GM19193 (cell line): Measurements from ENCODE around the gene MKX.

Experiments used
- POLR2A ChIP-seq: IDR thresholded peaks from 4 replicates; pipeline ENCODE4 v1.6.1; 2011; ENCODE audit not compliant: insufficient read depth, insufficient read length; ENCODE audit errors: extremely low read depth

Gene MKX

GRCh38 chr10:27746397-27747095, 927 bp upstream of the MKX start:
- TF ChIP-seq POLR2A, result no peak

DNA sequence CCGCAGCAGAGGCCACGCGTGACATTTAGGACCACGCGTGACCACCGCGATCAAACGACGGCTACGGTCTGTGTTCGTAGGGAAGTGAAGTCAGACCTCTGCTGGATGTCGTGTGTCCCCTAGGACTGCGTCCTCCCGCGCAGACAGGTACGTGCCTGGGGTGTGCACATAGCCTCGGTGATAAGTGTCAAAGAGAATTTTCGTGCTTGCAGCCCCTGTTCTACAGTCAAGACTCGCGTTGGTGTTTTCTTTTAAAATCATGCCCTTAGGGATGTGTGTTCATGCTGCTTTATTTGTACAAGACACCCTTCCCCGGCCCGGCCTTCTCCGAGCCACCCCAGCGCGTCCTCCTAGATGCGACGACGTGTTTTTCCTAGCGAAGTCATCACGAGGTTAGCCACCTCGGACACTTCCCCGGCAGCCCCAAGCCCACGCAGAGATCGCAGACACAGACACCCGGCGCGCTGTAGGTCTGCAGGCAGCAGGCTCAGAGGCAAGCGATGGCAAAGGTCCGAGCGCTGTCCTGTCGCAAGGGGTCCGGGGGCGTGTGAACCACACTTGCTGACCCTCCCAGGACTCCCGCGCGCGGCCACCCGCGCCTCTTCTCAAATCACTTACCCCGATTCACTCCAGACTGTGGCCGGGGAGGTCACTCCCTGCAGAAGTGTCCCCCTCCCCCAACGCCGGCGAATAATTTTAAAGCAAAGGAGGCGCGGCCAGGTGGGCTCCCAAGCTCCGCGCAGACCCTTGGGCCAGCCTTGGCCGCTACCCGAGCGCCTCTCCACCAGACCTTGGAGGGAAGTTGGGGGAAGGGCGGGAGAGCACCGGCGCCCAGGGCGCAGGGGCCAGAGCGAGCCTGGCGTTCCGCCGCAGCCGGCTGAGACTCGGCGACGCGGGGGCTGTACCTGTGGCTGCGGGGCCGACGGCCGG, 552 bp downstream of the MKX start:
- no peak for TF ChIP-seq POLR2A

DNA sequence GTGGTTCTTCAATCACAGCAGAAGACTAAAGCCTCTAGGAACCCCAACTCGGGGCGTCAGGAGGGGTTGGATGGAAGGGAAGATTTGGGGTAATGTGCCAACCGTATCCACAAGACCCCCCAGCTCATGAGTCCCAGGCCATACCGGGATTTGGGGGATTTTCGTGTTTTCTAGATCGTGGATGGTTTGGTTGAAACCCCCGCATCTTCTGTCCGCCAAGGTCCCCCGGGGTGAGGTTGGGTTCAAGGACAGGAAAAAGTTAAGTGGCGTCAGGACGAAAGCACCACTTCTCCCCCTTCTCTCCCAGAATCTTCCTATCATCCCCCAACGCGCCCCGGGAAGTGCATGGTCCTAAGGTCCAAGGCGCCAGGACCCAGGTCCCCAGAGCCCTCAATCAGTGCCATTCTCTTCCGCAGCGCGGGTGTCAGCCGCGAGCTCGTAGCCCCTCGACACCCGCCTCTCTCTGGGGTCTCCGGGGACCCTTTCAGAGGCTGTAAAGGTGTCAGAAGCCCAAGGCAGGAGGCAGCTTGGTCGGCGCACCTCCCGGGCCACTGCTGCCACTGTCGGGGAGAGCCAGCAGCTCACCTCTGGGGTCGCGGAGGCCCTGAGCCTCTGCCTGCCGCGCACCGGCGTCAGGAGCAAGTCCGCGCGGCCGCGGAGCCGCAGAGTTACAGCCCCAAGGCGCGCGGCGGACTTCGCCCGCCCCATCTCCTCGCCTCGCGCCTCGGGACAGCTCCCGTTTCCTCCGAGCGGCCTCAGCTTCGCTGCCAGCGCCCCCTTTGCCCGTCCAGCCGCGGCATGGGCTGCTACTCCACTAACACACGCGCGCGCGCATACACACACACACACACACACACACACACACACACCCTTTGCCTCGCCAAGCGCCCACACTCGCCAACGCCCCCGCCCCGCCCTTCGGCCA, 1.5 kb downstream of the MKX start:
- no peak for TF ChIP-seq POLR2A

DNA sequence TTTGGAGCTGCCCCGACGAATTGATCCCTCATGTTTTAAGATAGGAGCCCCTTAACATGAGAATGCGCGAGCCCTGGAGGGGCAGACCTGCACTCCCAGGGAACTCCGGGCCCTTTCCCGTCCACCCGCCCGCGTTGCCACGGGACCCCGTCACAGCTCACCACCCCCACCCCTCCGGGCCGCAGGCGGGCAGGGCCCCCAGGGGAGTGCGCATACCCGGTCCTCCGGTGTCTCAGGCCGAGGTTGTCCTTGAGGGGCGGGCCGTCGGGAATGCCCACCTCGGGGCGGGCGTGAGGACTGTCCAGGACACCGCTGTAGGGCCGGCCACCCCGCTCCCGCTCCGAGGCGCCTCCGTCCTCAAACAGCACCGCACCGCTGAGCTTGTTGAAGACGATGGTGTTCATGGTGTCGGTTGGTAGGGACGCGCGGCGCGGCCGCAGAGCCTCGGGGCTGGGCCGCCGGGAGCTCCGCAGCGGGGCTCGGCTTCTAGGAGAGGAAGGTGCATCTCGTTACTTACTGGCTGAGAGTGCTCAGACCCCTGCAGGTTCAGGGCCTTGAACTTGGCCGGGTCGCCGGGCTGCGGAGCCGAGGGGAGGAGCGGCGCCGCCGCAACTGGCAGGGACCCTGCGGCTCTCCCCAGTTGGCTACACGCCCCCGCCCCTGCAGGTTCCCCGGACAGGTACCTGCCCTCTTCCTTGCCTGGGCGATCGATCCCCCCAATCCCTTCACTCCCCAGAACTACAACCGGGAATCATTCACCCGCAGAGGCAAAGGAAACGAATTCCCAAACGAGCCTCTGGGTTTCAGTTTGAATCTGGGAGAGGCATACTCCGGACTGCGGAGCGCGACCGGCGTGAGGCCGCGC, 2.4 kb downstream of the MKX start:
- no peak for TF ChIP-seq POLR2A

GRCh38 chr10:27742195-27743011, 3.2 kb downstream of the MKX start:
- no peak for TF ChIP-seq POLR2A

- TF ChIP-seq POLR2A, result no peak
Measured at GRCh38 chr10:27741173-27742091, 4.2 kb downstream of the MKX start.

- TF ChIP-seq POLR2A, result no peak
Measured at GRCh38 chr10:27736396-27736795, 9.2 kb downstream of the MKX start.

DNA sequence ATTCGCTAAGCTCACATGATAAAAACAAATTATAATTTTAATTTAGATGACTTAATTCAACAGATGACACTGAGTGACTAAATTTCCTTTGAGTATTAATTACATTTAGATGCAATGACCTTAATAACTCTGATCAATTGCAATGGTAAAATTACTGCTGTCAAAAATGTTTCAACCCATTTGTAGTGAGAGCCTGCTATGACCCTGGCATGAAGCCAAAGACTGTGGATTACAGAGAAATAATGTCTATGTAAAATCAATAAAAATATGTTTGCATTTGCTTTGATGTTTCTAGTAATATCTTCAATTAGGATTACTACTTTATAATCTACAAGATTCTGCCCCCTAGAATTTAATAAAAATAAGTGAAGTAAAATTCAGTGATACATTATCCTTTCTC, 15.6 kb downstream of the MKX start:
- TF ChIP-seq POLR2A, result no peak

DNA sequence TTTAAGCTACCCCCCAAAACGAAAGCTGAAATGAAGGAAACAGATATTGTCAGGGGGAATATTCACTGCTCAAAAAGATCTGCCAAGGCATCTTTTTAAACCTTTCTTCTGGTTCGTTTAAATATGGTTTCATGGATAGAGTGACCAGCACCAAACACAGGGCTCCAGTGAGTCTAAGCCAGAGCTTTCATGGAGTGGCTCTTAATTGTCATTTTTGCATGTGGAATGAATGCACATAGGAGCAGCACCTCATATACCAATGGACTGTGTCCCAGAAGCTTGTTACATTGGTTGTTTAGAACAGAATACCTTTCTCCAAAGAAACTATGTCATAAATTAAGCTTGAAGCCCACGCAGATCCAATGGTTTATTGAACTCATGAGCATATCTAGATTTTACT, 17.3 kb downstream of the MKX start:
- TF ChIP-seq POLR2A, result no peak

- TF ChIP-seq POLR2A, result no peak
Measured at GRCh38 chr10:27724287-27724686, 21.3 kb downstream of the MKX start.

- TF ChIP-seq POLR2A, result no peak
Measured at GRCh38 chr10:27723436-27723835, 22.2 kb downstream of the MKX start.

DNA sequence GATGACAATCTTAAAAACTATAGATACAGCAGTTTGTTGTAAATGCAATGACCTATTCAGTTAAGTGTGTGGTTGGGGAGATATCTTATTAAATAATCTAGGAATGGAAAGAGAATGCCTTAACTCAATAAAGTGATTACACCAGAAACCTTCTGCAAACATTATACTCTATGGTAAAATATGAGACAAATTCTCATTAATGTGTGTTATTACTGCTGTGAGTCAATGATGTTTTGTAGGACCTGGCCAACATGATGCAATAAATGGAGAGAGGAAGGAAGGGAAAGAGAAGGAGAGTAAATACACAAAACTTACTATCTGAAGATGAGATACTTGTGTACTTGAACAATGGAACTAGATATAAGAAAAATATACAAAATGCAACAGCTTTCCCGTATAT, 25.1 kb downstream of the MKX start:
- TF ChIP-seq POLR2A, result no peak
